NCI-H345 (cell line): ENCODE measurements around the gene COL15A1.
"Not testable (repeated sequence)": the region's sequence is repeated elsewhere in the genome, so short reads cannot be mapped to it uniquely, and the experiment has no call there.

Experiments used
- DNase-seq: peaks from one replicate; lab custom pipeline; 2025; lab: John Stamatoyannopoulos, UW

The COL15A1 gene

GRCh38 chr9:98943682-98944056, at the start of gene COL15A1:
Gene COL15A1, plus strand, starts transcription at chr9:98943907. Its CDS starts 155 bp downstream, at chr9:98944062.
- DNase-seq, result no peak

GRCh38 chr9:98894171-98894570, 49.5 kb upstream of the COL15A1 start:
- DNase-seq, result no peak

- no peak for DNase-seq
Observed at GRCh38 chr9:98894761-98895160, 48.9 kb upstream of the COL15A1 start.

- no peak for DNase-seq
Observed at GRCh38 chr9:98896632-98897031, 47.1 kb upstream of the COL15A1 start.

- no peak for DNase-seq
Observed at GRCh38 chr9:98897745-98898144, 46.0 kb upstream of the COL15A1 start.

GRCh38 chr9:98899408-98900056, 44.2 kb upstream of the COL15A1 start:
- DNase-seq, result no peak

GRCh38 chr9:98900244-98900643, 43.5 kb upstream of the COL15A1 start:
- DNase-seq, result no peak

GRCh38 chr9:98900725-98901124, 43.0 kb upstream of the COL15A1 start:
- DNase-seq, result no peak

- not testable (repeated sequence) for DNase-seq
Observed at GRCh38 chr9:98901843-98902242, 41.9 kb upstream of the COL15A1 start.

- no peak for DNase-seq
Observed at GRCh38 chr9:98902516-98902915, 41.2 kb upstream of the COL15A1 start.

GRCh38 chr9:98902925-98903324, 40.8 kb upstream of the COL15A1 start:
- DNase-seq, result no peak

- no peak for DNase-seq
Observed at GRCh38 chr9:98903961-98904411, 39.7 kb upstream of the COL15A1 start.

GRCh38 chr9:98905015-98905414, 38.7 kb upstream of the COL15A1 start:
- no peak for DNase-seq

GRCh38 chr9:98906273-98907040, 37.2 kb upstream of the COL15A1 start:
- peak; percentile 3 for DNase-seq

- no peak for DNase-seq
Observed at GRCh38 chr9:98907055-98907454, 36.7 kb upstream of the COL15A1 start.

GRCh38 chr9:98908897-98909634, 34.6 kb upstream of the COL15A1 start:
- DNase-seq, result no peak

GRCh38 chr9:98909935-98910334, 33.8 kb upstream of the COL15A1 start:
- no peak for DNase-seq

- DNase-seq, result no peak
Observed at GRCh38 chr9:98911042-98911441, 32.7 kb upstream of the COL15A1 start.

- DNase-seq, result not testable (repeated sequence)
Observed at GRCh38 chr9:98911738-98912137, 32.0 kb upstream of the COL15A1 start.

GRCh38 chr9:98912450-98912849, 31.3 kb upstream of the COL15A1 start:
- no peak for DNase-seq

- DNase-seq, result no peak
Observed at GRCh38 chr9:98913044-98913443, 30.7 kb upstream of the COL15A1 start.

- DNase-seq, result no peak
Observed at GRCh38 chr9:98913705-98914104, 30.0 kb upstream of the COL15A1 start.

- no peak for DNase-seq
Observed at GRCh38 chr9:98915599-98915998, 28.1 kb upstream of the COL15A1 start.
